Activated CD4-positive, alpha-beta T cell treated with anti-CD3 and anti-CD28 coated beads, Interleukin-2, amount 50 U/mL, for 24 hours (primary cell): ENCODE results near the gene IGSF3.
A peak's percentile ranks its signal among the peaks of the same experiment; 100 is the strongest.

Experiments
- DNase-seq, 2 donors: peaks; one replicate each; pipeline ENCODE4 v3.0.0-alpha.2; 2020; ENCODE audit warnings: low read depth in 1 of 2, low spot score in 1 of 2

Gene IGSF3

GRCh38 chr1:116667575-116668105 is at the start of gene IGSF3:
IGSF3 (minus strand) TSS chr1:116667733; CDS start chr1:116666326, 1,407 bp downstream.
- peak in 1 of 2 donors; percentile 14 for DNase-seq

- DNase-seq = no peak
Observed at GRCh38 chr1:116717318-116717717, 49.8 kb upstream of the IGSF3 start.

- DNase-seq = no peak
Observed at GRCh38 chr1:116716391-116716790, 48.9 kb upstream of the IGSF3 start.

- DNase-seq = no peak
Observed at GRCh38 chr1:116713474-116713873, 45.9 kb upstream of the IGSF3 start.

DNA sequence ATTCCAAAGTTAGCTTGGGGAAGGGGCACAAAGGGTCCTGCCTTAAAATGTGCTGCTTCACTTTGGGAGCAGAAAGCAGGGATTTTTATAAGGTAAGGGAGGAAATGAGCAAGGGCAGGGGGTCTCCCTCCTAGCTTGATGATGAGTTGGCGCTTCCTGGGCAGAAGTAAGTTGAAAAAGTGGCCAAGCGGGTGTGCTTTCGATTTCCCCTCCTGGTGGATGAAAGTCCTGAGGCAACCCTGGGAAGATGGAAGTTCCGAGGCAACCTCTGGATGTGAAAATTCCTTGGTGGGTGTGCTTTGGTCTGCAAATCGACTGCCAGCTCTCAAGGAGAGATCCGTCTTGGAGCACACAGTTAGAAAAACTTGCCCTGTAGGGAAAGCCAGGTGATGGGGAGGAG is 45.0 kb upstream of the IGSF3 start:
- no peak for DNase-seq

DNA sequence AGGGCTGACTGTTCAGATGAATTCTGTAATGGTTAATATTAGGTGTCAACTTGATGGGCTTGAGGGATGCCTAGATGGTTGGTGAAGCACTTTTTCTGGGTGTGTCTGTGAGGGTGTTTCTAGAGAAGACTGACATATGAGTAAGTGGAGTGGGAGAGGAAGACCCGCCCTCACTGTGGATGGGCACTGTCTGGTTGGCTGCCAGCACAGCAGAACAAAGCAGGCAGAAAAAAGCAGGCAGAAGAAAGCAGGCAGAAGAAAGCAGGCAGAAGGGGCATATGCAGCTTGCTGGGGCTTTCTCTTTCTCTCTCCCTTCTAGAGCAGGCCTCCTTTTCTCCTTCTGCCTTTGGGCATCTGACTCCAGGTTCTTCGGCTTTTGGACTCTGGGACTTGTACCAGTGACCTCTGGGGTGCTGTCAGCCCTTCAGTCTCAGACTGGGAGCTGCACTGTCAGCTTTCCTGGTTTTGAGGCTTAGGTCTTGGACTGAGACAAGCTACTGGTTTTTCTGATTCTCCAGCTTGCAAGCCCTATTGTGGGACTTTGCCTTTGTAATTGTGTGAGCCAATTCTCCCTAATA is 43.8 kb upstream of the IGSF3 start:
- DNase-seq = no peak

GRCh38 chr1:116710420-116711262 is 43.1 kb upstream of the IGSF3 start:
- no peak for DNase-seq

GRCh38 chr1:116709666-116710167 is 42.2 kb upstream of the IGSF3 start:
- no peak for DNase-seq

GRCh38 chr1:116708255-116708900 is 40.8 kb upstream of the IGSF3 start:
- DNase-seq = no peak

- DNase-seq = no peak
Observed at GRCh38 chr1:116706841-116707240, 39.3 kb upstream of the IGSF3 start.

GRCh38 chr1:116706123-116706522 is 38.6 kb upstream of the IGSF3 start:
- DNase-seq = no peak

GRCh38 chr1:116704278-116704677 is 36.7 kb upstream of the IGSF3 start:
- no peak for DNase-seq

- DNase-seq = no peak
Observed at GRCh38 chr1:116699605-116700004, 32.1 kb upstream of the IGSF3 start.

DNA sequence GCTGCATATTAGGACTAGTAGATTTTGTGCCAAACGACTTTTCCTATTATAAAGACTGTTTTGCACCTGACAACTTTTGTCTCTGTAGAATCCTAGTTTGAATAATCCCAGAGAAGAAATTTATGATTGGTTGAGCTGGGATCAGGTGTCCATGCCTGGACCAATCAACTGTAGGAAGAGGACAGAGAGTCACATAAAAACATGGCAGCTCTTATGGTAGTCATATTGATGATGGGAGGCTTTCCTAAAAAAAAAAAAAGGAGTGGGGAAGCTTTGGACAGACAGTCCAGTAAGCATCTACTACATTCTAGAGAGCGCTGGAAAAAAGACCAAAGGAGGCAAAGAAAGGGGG is 30.7 kb upstream of the IGSF3 start:
- DNase-seq = no peak

GRCh38 chr1:116697548-116698243 is 30.2 kb upstream of the IGSF3 start:
- DNase-seq = no peak

- DNase-seq = no peak
Observed at GRCh38 chr1:116694524-116694923, 27.0 kb upstream of the IGSF3 start.

DNA sequence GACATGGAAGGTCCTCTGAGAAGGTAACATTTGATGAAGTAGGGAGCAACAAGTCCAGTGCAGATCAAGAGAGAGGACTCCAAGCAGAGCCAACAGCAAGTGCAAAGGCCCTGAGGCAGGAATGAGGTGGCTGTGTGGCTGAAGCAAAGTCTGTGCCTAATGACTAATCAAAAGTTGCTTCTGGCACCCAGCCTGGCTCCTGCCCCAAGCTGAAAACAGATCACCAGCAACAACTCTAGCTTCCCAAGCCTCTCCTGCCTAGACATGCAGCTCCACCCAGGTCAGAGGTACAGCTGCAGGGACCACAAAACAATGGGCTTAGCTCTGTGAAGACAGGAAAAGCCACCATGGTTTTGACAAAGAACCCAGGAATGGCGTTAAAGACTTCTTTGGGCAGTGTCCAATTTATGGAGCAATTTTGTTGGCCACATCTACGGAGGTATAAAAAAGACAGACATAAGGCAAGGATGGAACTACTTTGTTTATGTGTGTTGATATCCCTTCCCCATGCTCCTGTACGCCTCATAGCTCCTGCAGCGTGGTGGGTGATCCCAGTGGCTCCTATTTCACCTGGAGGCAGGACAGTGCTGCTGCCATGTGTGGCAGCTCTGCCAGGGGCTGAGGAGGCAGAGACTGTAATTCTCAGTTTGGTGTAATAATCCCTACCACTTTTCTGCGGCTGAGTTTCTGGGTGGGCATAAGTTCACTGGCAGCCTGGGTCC is 26.4 kb upstream of the IGSF3 start:
- DNase-seq = no peak

- DNase-seq = no peak
Observed at GRCh38 chr1:116692879-116693278, 25.3 kb upstream of the IGSF3 start.

- DNase-seq = no peak
Observed at GRCh38 chr1:116690849-116691406, 23.4 kb upstream of the IGSF3 start.

DNA sequence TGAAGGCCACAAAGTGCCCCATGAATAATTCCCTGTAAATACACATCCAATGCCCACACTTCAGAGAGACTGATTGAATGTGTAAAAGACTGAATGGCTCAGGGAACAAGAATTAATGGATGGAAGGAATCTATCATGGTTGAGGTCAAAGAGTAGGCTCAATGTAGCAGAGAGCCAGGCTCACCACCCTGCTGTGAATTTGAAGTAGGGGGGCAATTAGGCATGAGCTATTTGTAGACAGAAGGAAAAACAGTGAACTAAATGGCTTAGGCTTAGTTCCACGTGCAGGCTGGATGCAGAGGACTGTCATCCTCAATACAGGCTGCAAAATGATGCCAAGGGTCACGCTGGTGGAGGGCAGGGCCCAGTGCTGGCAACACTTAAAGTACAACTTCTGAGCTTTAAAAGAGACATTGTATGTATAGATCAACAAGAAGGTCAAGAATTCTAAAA is 22.9 kb upstream of the IGSF3 start:
- no peak for DNase-seq
